ENCODE results near the gene ATP9A.

DNA sequence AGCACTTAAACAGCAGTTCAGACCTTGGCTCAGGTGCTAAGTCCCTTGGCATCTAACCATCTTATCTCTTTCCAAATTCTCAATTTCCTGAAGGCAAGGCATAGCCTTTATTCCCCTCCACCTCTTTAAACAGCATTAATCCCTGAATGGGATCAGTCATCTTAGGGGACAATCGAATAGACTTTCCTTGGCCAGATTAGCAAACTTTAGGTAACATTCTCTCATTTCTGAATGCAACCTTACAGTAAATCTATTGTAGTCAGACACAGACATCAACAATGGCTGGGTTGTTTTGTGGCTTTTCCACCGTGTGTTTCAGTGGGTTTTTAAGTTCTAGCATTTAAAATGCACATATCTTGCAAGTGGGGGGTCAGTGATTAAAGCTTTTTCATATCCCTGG is 56.8 kb downstream of the ATP9A start:
- TF ChIP-seq POLR2A (IDR thresholded peaks at IDR 0.05; ENCODE audit: low read depth, low read length), result no peak
- no peak for TF ChIP-seq POLR2AphosphoS5 (IDR thresholded peaks at IDR 0.05; ENCODE audit: low read depth, low read length)
